Loucy (cell line): ENCODE measurements around the gene MRPL50.
A peak's percentile ranks its signal among the peaks of the same experiment; 100 is the strongest.

Source experiments
- H2AFZ ChIP-seq: fragments of 200-600 bp; sonication (generic); 2 replicates; pipeline ENCODE4 v1.6.0; 2016; ENCODE audit warnings: antibody characterized with exemption, mild to moderate bottlenecking, low read length, moderate library complexity
- H3F3A ChIP-seq: fragments of 200-600 bp; 2 replicates; pipeline ENCODE4 v1.6.0; 2016; ENCODE audit warnings: antibody characterized with exemption, low read depth, mild to moderate bottlenecking
- H3K27me3 ChIP-seq: fragments of 200-600 bp; sonication (generic); 2 replicates; pipeline ENCODE4 v1.6.1; 2014; ENCODE audit warnings: low read length, mild to moderate bottlenecking; ENCODE audit not compliant: insufficient read depth, poor library complexity, severe bottlenecking
- H3K36me3 ChIP-seq: fragments of 200-600 bp; sonication (generic); 2 replicates; pipeline ENCODE4 v1.6.1; 2016; ENCODE audit warnings: low read length; ENCODE audit not compliant: insufficient read depth
- H3K4me1 ChIP-seq: fragments of 200-600 bp; sonication (generic); 2 replicates; pipeline ENCODE4 v1.5.1; 2014; ENCODE audit warnings: low read length, mild to moderate bottlenecking; ENCODE audit not compliant: insufficient read depth, poor library complexity, severe bottlenecking
- H3K4me2 ChIP-seq: fragments of 200-600 bp; sonication (generic); 2 replicates; pipeline ENCODE4 v1.6.0; 2014; ENCODE audit warnings: antibody characterized with exemption, low read length, low read depth, mild to moderate bottlenecking; ENCODE audit not compliant: poor library complexity, severe bottlenecking
- H3K4me3 ChIP-seq: fragments of 200-600 bp; sonication (generic); 2 replicates; pipeline ENCODE4 v1.5.1; 2014; ENCODE audit warnings: low read length, mild to moderate bottlenecking, mixed read lengths; ENCODE audit not compliant: poor library complexity, severe bottlenecking
- H3K79me2 ChIP-seq: fragments of 200-600 bp; sonication (generic); 2 replicates; pipeline ENCODE4 v1.6.1; 2014; ENCODE audit warnings: low read length; ENCODE audit not compliant: insufficient read depth
- H3K9ac ChIP-seq: fragments of 200-600 bp; sonication (generic); 2 replicates; pipeline ENCODE4 v1.6.0; 2014; ENCODE audit warnings: mild to moderate bottlenecking, low read depth, low read length, moderate library complexity; ENCODE audit not compliant: poor library complexity, severe bottlenecking
- H3K9me2 ChIP-seq: fragments of 200-600 bp; sonication (generic); replicated peaks from 2 replicates; pipeline ENCODE4 v1.6.1; 2016; ENCODE audit warnings: low read depth, low read length, mixed read lengths
- H3K9me3 ChIP-seq: fragments of 200-600 bp; sonication (generic); 2 replicates; pipeline ENCODE4 v1.6.1; 2014; ENCODE audit warnings: mild to moderate bottlenecking, antibody characterized with exemption, low read length, low read depth; ENCODE audit not compliant: insufficient read depth
- H4K20me1 ChIP-seq: fragments of 200-600 bp; sonication (generic); 2 replicates; pipeline ENCODE4 v1.6.0; 2014; ENCODE audit warnings: antibody characterized with exemption, low read length, mild to moderate bottlenecking; ENCODE audit not compliant: insufficient read depth, poor library complexity, severe bottlenecking
- EZH2phosphoT487 ChIP-seq: fragments of 200-600 bp; IDR thresholded peaks from 2 replicates; pipeline ENCODE4 v1.6.1; 2018; ENCODE audit warnings: antibody characterized with exemption, mild to moderate bottlenecking, moderate library complexity, borderline replicate concordance
- TF ChIP-seq, protein P1 (sequence below): fragments of 200-600 bp; sonication (generic); conservative IDR thresholded peaks from 2 replicates; pipeline ENCODE4 v1.5.1; 2014; ENCODE audit warnings: mild to moderate bottlenecking, antibody characterized with exemption, low read length

Gene MRPL50

DNA sequence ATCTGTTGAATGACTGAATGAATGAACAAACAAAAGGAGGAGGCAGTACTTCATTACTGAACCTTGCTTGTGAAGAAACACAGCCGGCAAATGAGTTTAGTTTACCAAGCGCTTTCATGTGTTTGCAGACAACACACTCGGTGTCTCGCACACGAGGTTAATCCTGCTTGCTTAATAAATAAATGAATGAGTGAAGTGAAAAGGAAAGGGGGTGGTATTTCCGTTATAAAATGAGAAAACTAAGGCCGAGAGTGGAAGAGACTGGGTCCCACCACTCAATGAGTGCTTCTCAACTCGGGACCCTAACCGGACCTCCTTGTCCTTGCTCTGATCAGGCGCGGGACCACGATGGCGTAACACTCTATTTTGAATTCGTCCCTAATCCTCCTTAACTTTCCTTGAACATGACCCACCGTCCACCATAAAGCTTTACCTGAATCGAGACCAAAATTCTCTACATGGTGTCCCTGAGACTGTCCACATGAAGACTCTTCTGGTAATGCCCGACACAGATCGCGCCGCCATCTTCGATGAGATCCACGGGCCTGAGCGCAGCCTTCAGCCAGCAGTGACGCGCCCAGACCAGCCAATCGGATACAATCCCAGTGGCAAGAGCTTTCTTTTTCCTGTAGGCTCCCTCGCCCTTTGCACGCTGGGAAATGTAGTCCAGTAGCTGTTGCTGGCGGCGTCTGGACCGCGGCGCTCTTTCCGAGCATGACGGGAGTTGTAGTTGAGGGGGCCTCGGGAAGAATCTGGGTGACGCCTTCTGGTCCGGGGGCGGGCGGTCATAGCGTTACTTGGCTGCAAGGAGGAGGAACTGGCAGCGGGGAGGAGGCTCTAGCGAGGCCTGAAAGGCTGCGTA, at the start of gene MRPL50, which contains the start of gene ZNF189:
Gene MRPL50 (minus strand): TSS at position 551 of the 862 bp plus-strand sequence. CDS start 26 bp downstream, at position 525.
Gene ZNF189 (plus strand): TSS at position 784 of the 862 bp plus-strand sequence. CDS start 306 bp downstream, outside the sequence.
- peak within 1 kb of the TSS; percentile 91 for H3K9ac ChIP-seq
- peak within 1 kb of the TSS; percentile 91 for H3K4me2 ChIP-seq
- H2AFZ ChIP-seq: peak within 1 kb of the TSS; percentile 95
- H3K4me1 ChIP-seq: peaks cover 56% of the 10 kb centered on the region
- H3K27me3 ChIP-seq: no peaks in the 10 kb centered on the region
- H3K9me3 ChIP-seq: no peaks in the 10 kb centered on the region
- no peaks in the 10 kb centered on the region; the same call in 1 of the 2 replicates for H3K36me3 ChIP-seq
- TF ChIP-seq EZH2phosphoT487: no peak
- TF ChIP-seq, protein P1, sequence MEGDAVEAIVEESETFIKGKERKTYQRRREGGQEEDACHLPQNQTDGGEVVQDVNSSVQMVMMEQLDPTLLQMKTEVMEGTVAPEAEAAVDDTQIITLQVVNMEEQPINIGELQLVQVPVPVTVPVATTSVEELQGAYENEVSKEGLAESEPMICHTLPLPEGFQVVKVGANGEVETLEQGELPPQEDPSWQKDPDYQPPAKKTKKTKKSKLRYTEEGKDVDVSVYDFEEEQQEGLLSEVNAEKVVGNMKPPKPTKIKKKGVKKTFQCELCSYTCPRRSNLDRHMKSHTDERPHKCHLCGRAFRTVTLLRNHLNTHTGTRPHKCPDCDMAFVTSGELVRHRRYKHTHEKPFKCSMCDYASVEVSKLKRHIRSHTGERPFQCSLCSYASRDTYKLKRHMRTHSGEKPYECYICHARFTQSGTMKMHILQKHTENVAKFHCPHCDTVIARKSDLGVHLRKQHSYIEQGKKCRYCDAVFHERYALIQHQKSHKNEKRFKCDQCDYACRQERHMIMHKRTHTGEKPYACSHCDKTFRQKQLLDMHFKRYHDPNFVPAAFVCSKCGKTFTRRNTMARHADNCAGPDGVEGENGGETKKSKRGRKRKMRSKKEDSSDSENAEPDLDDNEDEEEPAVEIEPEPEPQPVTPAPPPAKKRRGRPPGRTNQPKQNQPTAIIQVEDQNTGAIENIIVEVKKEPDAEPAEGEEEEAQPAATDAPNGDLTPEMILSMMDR: no peak
- no peaks in the 10 kb centered on the region for H3K9me2 ChIP-seq
- peak within 1 kb of the TSS; percentile 83 for H3K4me3 ChIP-seq
- H4K20me1 ChIP-seq: peaks cover 21% of the 10 kb centered on the region
- H3K79me2 ChIP-seq: peaks cover 89% of the 10 kb centered on the region
- H3F3A ChIP-seq: no peaks in the 10 kb centered on the region

DNA sequence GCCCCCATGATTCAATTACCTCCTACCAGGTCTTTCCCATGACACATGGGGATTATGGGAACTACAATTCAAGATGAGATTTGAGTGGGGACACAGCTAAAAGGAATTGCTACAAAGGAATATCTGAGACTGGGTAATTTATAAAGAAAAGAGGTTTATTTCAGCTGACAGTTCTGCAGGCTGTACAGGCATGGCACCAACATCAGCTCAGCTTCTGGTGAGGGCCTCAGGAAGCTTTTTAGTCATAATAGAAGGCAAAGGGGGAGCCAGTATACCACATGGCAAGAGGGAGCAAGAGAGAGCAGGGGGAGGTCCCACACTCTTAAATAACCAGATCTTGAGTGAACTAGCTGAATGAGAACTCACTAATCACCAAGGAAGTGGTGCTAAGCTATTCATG, 48.3 kb upstream of the MRPL50 start:
- no peak overlapping the region for H3K9ac ChIP-seq

GRCh38 chr9:101445353-101446029, 47.1 kb upstream of the MRPL50 start:
- H3K9me2 ChIP-seq: no peaks in the 10 kb centered on the region
- H3K4me1 ChIP-seq: no peaks in the 10 kb centered on the region
- H3K79me2 ChIP-seq: no peaks in the 10 kb centered on the region
- H3K4me3 ChIP-seq: peak overlapping the region; percentile 17
- H3F3A ChIP-seq: no peaks in the 10 kb centered on the region
- H3K4me2 ChIP-seq: peak overlapping the region; percentile 11
- H3K9me3 ChIP-seq: no peaks in the 10 kb centered on the region
- TF ChIP-seq EZH2phosphoT487: no peak
- TF ChIP-seq, protein P1: no peak
- no peaks in the 10 kb centered on the region for H3K36me3 ChIP-seq
- H4K20me1 ChIP-seq: no peaks in the 10 kb centered on the region
- no peak overlapping the region for H3K9ac ChIP-seq
- H2AFZ ChIP-seq: peak overlapping the region; percentile 56; the same call in 1 of the 2 replicates
- H3K27me3 ChIP-seq: no peaks in the 10 kb centered on the region

More for the DNA sequence above, 48.3 kb upstream of the MRPL50 start:
- Histone ChIP-seq H3K9me2 (no peaks in the 10 kb centered on the region), H3K27me3 (no peaks in the 10 kb centered on the region), H3F3A (no peaks in the 10 kb centered on the region), H3K79me2 (no peaks in the 10 kb centered on the region), H3K4me2 (no peak overlapping the region), H3K4me3 (no peak overlapping the region), H3K36me3 (no peaks in the 10 kb centered on the region), H3K9me3 (no peaks in the 10 kb centered on the region), H2AFZ (no peak overlapping the region), H4K20me1 (no peaks in the 10 kb centered on the region), H3K4me1 (no peaks in the 10 kb centered on the region)
- TF ChIP-seq, protein P1: no peak
- TF ChIP-seq EZH2phosphoT487: no peak
